GM13977 (cell line): ENCODE data around the gene TBL1Y.

Experiments
- DNase-seq: peaks from one replicate; pipeline ENCODE4 v3.0.0; 2012; ENCODE audit warnings: low spot score
- CTCF ChIP-seq: IDR thresholded peaks from 2 replicates; pipeline ENCODE4 v1.5.1; 2012; ENCODE audit warnings: mild to moderate bottlenecking, control low read depth; ENCODE audit not compliant: insufficient read depth; ENCODE audit errors: extremely low read depth, missing control alignments
- in situ Hi-C: fragments of 300-500 bp; cut with MboI; formaldehyde crosslinking; loops from one replicate; pipeline ENCODE4 v1.12.0; 2022; ENCODE audit warnings: low sequenced_read_pairs, low pct_unique_long_range_greater_than_20kb, mixed read lengths, inconsistent platforms; ENCODE audit not compliant: unreplicated experiment

TBL1Y gene

GRCh38 chrY:7122202-7122601 lies 211.7 kb downstream of the TBL1Y start:
- in situ Hi-C loops, result no loop called here
- DNase-seq, result no peak
- no peak for TF ChIP-seq CTCF

- no peak for DNase-seq
- TF ChIP-seq CTCF, result no peak
- in situ Hi-C loops, result no loop called here
These were observed 214.9 kb downstream of the TBL1Y start for GRCh38 chrY:7125136-7126056.

GRCh38 chrY:7128211-7128610 lies 217.7 kb downstream of the TBL1Y start:
- in situ Hi-C loops, result no loop called here
- TF ChIP-seq CTCF, result no peak
- no peak for DNase-seq
